Stimulated activated CD8-positive, alpha-beta memory T cell treated with anti-CD3 and anti-CD28 coated beads, Interleukin-12 subunit alpha, Interleukin-12 subunit beta, amount 100 ng/mL, for 4 hours (primary cell): ENCODE measurements around the gene BRCA1.
"Not testable (repeated sequence)": the region's sequence is repeated elsewhere in the genome, so short reads cannot be mapped to it uniquely, and the experiment has no call there.

Experiments
- DNase-seq: peaks from one replicate; pipeline ENCODE4 v3.0.0-alpha.2; 2020; ENCODE audit warnings: low read depth

Gene BRCA1

DNA sequence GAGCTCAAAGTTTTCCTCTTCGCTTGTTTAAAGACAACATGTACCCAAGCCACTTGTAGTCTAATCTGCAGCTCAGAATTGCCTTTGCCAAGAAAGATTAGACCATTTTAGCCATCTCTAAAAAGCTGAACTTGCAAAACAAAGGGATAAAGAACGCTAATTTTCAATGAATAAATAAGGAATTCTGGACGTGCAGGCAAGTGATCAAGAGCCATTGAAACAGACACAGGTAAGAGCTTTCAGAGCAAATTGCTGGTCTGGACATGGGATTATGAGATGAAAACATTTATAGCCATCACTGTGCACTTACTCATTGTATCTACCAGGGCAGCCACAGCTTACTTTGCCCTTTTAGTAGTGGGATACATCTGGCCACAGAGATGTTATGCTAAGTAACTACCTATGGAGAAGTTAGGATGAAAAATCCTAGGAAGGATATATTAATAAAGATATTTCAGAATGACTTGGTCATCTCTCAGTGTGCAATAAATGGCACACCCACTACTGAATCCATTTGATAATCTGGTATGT is 55.7 kb downstream of the BRCA1 start:
- no peak for DNase-seq

DNA sequence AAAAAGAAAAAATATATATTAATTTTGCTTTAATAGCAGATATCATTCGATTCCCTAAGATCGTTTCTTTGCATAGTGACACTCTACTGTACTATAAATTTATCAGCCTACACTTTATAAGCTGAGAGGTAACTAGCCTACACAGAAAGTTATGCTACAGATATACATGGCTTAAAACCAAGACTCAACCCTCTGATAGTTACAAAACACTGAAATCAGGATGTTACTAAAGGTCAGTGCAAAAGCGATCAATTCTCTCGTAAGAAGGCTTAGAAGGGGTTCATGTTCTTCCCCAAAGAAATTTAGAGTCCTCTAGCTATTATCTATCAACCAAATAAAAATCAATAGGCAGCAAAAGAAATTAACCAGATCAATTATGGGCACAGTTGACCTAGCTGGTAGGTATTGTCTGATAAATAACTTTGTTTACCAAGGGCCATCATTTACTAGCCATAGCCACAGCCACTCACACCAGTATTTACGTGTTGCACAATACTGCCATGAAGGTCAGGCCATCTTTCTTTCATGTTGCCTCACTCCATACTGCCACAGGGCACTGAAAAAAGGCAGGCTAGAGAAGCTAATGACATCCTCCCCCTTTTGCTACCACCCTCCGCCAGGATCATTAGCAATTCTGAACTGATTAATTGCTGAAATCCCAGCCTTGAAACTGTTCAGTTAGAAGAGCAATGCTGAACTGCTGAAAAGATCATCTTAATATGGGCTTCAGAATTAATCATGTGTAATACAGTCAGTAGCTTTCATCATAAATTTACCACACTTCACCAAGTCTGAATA is 56.4 kb downstream of the BRCA1 start:
- no peak for DNase-seq

DNA sequence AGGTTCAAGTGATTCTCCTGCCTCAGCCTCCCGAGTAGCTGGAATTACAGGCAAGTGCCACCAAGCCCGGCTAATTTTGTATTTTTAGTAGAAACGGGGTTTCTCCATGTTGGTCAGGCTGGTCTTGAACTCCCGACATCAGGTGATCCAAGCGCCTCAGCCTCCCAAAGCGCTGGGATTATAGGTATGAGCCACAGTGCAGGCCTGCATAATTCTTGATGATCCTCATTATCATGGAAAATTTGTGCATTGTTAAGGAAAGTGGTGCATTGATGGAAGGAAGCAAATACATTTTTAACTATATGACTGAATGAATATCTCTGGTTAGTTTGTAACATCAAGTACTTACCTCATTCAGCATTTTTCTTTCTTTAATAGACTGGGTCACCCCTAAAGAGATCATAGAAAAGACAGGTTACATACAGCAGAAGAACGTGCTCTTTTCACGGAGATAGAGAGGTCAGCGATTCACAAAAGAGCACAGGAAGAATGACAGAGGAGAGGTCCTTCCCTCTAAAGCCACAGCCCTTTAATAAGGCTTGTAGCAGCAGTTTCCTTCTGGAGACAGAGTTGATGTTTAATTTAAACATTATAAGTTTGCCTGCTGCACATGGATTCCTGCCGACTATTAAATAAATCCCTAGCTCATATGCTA is 62.1 kb downstream of the BRCA1 start:
- no peak for DNase-seq

DNA sequence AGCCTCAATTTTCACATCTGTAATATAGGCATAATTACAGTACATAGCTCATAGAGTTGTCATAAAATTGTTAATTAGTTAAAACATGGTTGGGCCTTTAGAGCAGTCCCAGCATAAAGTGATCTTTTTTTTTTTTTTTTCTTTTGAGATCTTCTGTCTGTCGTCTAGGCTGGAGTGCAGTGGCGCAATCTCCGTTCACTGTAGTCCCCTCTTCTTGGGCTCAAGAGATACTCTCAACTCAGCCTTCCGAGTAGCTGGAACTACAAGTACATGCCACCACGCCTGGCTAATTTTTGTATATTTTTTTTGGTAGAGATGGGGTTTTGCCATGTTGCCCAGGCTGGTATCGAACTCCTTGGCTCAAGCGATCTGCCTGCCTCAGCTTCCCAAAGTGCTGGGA is 69.1 kb downstream of the BRCA1 start:
- no peak for DNase-seq

DNA sequence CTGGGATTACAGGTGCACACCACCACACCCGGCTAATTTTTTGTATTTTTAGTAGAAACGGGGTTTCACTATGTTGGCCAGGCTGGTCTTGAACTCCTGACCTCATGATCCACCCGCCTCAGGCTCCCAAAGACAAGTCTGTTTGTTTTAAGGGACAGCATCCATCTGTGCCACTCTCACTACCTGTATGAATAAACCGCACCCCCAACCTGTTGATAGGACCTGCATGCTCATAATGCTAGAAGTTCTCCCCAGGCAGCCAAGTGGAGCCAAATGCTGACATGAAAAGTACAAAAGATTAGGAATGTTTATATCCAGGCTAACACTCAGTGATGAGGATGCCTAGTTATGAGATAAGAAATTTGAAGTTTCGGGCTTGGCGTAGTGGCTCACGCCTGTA is 72.2 kb downstream of the BRCA1 start:
- not testable (repeated sequence) for DNase-seq

DNA sequence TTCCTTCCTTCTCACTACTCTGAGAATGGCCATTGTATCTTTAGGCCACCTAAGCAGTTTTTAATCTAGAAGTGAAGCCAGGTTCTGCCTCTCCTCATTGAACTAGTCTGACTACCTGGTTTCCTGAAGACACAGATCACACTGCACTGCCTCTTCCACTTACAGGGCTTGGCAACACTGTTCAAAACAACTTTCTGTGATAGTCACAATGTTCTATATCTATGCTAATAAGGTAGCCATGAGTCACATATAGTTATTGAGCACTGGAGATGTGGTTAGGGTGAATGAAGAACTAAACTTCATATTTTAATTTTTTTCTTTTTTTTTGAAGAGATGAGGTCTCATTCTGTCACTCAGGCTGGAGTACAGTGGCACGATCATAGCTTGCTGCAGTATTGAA is 73.2 kb downstream of the BRCA1 start:
- no peak for DNase-seq

DNA sequence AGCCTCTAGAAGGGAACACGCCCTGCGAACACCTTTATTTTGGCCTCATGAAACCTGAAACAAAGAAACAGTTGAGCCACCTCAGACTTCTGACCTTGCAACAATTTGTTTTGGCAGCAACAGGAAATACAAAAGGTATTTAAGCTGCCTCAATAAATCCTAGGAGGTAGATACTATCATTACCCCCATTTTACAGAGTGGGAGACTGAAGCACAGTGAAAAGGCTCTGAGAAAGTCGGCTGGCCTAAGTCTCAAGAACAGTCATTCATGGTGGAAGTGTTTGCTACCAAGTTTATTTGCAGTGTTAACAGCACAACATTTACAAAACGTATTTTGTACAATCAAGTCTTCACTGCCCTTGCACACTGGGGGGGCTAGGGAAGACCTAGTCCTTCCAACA is 81.1 kb downstream of the BRCA1 start:
- no peak for DNase-seq

- DNase-seq, result no peak
Measured at GRCh38 chr17:43043307-43043706, 81.9 kb downstream of the BRCA1 start.

- no peak for DNase-seq
Measured at GRCh38 chr17:43042025-43042628, 83.0 kb downstream of the BRCA1 start.

- no peak for DNase-seq
Measured at GRCh38 chr17:43040655-43041054, 84.5 kb downstream of the BRCA1 start.

DNA sequence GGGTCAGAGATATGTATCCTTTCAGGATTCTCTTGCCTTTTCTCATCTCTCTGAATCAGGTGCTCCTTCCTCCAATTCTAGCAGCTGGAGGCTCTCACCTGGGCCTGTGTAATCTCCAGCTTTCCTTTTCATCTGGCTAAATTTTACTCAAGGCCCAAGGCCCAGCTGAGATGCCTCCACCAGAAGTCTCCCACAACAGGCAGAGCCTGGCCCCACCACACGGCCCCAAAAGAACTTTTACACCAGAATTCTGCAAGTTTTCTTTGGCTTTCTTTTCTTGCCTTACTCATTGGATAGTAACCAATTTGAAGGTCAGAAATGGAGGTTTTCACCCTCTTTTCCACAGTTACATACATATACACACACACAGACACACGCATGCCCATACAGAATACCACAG is 85.5 kb downstream of the BRCA1 start:
- no peak for DNase-seq

- no peak for DNase-seq
Measured at GRCh38 chr17:43034894-43035293, 90.3 kb downstream of the BRCA1 start.

GRCh38 chr17:43033948-43034881 is 90.9 kb downstream of the BRCA1 start:
- DNase-seq, result no peak

DNA sequence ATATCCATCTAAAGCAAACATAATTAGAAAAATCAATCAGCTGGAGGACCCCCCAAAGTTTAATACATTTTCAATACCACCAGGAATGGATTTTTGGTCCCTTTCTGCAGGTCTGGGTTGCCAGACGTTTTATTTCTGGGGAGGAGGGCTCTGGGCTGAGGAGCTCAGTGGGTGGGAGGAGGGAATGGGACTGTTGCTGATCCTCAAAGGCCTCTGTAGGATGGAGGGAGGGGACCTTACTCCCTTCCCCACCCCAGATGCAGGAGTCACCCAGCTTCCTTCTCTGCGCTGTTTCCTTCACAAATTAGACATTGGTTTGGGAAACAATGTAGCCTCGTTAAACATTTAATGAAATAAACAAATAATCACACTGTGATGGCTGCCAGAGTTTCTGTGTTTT is 93.5 kb downstream of the BRCA1 start:
- no peak for DNase-seq

GRCh38 chr17:43030137-43030767 is 94.9 kb downstream of the BRCA1 start:
- no peak for DNase-seq

- no peak for DNase-seq
Measured at GRCh38 chr17:43028221-43028861, 96.8 kb downstream of the BRCA1 start.

DNA sequence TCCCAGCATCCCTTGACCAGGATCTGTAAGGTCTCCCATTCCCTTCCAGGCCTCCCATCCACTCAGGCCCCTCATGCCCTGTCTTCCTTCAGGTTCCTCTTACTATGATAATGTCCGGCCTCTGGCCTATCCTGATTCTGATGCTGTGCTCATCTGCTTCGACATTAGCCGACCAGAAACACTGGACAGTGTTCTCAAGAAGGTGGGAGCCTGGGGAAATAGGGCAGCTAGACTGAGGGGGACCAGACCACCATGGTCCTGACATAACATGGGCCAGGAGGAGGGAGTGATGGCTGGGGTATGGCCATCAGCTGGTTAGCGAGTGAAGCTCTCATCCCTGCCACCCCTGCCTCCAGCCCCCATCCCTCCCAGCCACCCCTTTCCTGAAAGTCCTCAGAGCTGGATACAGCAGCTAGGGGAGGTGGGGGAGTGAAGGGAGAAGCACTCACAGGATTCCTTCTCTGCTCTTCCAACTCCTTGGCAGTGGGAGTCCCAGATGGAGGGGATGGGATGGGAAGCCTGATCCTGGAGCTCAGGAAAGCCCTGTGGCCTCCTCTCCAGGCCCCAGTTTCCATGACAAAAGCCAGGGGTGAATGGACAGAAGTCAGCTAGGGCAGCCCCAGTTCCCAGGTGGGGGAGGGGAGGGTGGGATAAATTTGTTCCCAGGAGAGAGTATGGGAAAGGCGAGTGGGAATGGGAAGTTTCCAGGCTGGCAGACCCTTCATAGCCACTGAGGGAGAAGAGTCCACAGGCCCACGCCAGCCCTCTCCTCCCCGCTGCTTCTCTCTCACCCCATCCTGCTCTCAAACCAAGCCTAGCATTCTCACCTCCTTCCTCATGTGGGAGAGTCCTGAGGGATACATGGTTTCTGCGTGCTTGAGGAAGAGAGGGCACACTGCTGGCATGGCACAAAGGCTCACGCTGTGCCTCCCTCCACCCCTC is 97.8 kb downstream of the BRCA1 start:
- DNase-seq, result no peak

DNA sequence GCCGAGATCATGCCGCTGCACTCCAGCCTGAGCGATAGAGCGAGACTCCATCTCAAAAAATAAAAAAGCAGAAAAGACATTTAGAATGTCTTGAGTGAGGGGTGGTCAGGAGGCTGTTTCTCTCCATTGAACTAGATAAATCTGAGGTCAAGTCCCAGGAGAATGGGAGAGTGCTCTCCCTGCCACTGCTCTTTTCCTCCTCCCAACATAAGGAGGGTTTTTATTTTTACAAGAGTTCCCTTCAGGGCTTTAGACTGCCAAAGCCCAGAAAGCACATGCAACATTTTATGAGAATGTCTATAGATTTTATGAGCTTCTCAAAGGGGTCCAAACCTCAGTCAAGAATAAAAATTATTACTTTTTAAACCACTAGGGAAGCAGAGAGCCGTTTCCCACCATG is 98.6 kb downstream of the BRCA1 start:
- DNase-seq, result no peak

DNA sequence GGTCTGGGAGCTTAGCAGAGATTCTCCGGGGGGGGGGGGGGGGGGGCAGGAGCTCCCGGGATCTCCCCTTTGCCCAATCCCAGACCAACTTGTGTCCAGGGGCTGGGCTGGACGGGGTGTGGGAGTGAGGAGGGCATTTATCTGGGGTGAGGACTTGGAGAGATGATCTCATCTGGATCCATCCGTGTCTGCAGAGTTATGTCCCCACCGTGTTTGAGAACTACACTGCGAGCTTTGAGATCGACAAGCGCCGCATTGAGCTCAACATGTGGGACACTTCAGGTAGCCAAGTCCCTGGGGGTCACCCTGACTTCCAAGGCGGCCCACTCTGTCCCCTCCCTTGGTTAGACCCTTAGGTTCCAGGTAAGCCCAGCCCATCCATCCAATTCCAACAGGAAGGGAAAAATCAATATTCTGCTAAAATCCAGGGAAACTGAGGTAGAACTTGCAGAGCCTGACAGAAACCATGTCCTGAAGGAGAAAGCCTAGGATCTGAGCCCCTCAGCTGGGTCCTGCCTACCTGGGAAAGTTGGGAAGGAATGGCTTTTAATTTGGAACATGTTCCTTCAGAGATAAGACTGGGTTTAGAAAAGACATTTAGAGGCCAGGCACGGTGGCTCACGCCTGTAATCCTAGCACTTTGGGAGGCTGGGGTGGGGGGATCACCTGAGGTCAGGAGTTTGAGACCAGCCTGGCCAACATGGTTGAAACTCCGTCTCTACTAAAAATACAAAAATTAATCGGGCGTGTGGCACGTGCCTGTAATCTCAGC is 99.2 kb downstream of the BRCA1 start:
- no peak for DNase-seq
